Stimulated activated CD8-positive, alpha-beta memory T cell treated with anti-CD3 and anti-CD28 coated beads, Interleukin-2, amount 100 ng/mL, for 48 hours (primary cell): ENCODE results near the gene KRTAP10-5.
"Not testable (repeated sequence)": the region's sequence is repeated elsewhere in the genome, so short reads cannot be mapped to it uniquely, and the experiment has no call there.

ENCODE experiments used
- DNase-seq, 2 donors: peaks; one replicate each; pipeline ENCODE4 v3.0.0-alpha.2; 2020; ENCODE audit warnings: low read depth in 2 of 2

Gene KRTAP10-5

DNA sequence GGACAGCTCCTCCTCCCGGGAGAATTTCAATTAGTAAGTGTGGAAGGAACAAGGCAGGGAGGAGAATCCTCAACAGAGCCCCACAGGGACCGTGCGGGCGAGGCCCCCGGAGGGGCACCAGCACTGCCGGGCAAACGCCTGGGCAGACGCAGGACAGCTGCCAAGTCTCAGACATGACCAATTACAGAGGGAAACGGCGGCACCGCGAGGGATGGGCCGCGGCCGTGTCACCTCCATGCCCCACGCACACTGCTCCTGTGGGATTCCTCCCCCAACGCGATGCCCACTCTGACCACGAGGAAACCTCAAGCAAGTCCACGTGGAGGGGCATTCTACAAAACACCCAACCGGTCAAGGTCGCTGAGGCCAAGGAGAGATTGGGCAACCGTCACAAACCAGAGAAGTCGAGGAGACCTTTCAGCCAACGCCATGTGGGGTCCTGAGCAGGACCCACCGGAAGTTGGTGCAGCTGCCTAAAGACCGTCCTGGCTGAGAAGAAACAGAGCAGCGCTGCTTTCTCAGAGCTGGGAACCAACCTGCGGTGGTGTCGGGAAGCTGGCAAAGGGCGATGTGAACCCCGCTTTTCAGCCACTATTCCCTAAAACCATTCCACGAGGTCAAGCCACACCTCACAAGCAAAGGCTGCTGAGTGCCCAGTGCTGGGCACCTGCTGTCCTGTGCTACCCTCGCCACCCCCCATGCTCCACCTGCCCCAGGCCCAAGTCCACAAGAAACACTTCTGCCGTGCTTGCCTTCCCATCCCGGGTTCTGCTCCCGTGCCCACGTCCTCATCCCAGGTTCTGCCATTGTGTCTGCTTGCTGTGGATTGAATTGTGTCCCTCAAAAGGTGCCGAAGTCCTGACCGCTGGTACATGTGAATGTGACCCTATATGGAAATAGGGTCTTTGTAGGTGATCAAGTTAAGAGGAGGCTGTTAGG is 8.3 kb downstream of the KRTAP10-5 start:
- no peak for DNase-seq

DNA sequence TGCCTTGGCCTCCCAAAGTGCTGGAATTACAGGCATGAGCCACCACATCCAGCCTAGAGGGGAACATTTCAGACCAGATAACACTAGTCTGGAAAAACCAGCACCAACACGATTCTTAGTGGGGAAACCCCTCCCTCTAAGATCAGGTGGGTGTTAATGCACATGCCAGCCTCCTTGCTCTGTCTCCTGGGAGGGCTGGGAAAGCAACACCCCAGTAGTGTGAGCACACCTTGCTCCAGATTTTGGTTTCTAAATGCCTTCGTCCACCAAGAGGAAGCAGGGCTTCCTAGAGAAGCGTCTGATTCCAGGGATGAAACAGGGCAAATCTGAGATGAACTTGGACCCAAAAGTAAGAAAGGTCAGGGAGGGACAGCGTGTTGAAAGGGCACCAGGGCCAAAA is 9.1 kb downstream of the KRTAP10-5 start:
- DNase-seq: no peak

- no peak for DNase-seq
Observed at GRCh38 chr21:44569861-44570517, 10.4 kb downstream of the KRTAP10-5 start.

- DNase-seq: no peak
Observed at GRCh38 chr21:44568667-44569556, 11.5 kb downstream of the KRTAP10-5 start.

GRCh38 chr21:44568261-44568660 is 12.1 kb downstream of the KRTAP10-5 start:
- no peak for DNase-seq

DNA sequence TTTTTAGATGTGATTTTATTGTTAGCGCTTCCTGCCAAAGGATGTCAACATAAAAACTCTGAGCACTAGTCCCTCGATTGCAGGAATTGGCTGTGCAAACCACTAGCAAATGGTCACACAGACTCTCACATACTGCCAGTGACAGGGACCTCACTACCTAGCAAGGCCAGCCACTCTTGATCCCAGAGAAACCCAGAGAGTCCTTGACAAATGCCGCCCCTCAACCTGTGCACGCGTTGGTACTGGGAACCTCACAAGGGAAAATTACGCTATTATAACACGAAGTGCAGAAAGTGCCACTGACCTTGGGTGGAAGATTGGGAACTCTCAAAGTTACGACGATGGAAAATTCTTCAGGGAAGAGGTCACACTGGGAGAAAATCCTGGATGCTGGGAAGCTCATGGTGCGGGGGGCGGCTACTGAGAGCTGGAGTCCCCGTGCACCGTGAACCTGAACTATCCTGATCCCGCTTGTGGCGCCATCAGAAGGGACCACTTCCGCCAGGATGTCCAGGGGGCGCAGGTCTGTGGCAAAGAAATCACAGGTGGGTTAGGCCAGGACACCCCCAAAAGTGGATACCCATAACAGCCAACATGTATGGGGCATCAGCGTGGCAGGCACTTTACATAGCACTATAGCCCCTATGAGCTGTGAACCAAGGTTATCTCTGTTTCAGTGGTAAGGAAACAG is 12.8 kb downstream of the KRTAP10-5 start:
- DNase-seq: no peak

GRCh38 chr21:44566403-44566802 is 14.0 kb downstream of the KRTAP10-5 start:
- no peak for DNase-seq

DNA sequence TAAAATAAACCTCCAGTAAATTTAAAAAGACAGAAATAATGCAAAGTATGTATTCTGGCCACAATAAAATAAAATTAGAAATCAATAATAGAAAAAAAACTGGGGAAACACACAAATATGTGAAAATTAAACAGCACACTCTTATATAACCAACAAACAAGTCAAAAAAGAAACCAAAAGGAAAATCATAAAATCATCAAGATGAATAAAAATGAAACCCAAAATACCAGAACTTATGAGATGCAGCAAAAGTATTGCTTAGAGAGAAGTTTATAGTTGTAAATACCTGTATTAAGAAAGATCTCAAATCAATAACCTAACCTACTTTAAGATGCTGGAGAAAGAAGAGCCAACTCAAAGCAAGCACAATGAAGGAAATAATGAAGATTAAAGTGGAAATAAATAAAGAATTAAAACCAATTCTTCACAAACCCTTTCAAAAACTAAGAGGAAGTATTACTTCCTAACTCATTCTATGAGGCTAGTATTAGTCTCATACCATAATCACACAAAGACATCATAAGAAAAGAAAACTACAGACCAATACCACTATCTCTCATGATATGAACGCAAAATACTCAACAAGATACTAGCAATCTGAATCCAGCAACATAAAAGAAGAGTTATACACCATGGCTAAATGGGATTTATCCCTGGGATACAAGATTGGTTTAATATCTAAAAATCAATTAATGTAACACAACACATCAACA is 15.4 kb downstream of the KRTAP10-5 start:
- DNase-seq: no peak

DNA sequence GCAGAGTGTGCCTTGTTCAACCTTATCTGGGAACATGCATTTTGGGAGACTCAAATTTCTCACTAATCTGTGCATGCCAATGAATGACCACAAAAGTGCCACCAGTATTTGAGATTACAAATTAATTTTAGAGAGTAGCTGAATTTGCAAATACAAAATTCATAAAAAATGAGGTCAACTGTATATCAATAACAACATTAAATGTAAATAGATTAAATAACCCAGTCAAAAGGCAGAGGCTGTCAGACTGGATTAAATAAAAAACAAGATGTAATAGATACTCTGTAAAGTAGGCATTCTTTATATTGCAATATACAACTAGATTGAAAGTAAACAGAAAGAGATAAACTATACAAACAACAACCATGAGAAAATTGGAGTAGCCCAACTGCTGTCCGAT is 16.3 kb downstream of the KRTAP10-5 start:
- DNase-seq: no peak

- DNase-seq: no peak
Observed at GRCh38 chr21:44558695-44559094, 21.7 kb downstream of the KRTAP10-5 start, which contains the start of gene KRTAP10-3. TSS of gene KRTAP10-3 (minus strand) at chr21:44558795. CDS start at chr21:44558715, 80 bp downstream.

DNA sequence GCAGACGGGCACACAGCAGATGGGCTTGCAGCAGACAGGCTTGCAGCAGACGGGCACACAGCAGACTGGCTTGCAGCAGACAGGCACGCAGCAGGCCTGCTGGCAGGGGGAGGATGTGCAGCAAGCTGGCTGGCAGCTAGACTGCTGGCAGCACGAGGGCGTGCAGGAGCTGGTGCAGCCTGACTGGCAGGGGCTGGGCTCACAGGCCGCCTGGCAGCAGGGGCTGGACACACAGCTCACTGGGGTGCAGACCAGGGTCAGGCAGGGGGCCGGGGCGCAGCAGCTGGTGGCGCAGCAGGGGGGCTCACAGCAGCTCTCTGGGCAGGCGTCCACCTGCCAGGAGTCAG is 22.1 kb downstream of the KRTAP10-5 start:
- not testable (repeated sequence) for DNase-seq

- DNase-seq: no peak
Observed at GRCh38 chr21:44557491-44558328, 22.7 kb downstream of the KRTAP10-5 start.

DNA sequence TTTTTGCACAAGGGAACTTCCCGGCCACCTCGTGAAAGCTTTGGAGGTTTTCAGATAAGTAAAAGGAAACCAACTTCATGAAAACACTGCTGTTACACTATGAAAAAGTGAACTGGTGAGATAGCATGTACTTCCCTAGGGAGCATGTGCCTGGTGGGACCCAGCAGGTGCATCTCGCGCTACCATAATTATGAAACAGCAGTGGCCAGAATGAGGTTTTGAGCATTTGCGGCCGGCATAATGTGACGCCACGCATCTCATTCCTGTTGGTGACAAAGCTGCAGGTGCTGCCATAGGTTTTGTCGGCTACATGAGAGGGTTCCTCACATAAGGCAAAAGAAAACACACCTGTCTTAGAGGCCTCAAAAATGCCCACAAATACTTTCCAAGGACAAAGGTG is 23.5 kb downstream of the KRTAP10-5 start:
- DNase-seq: no peak

GRCh38 chr21:44555200-44555875 is 25.1 kb downstream of the KRTAP10-5 start:
- DNase-seq: no peak

DNA sequence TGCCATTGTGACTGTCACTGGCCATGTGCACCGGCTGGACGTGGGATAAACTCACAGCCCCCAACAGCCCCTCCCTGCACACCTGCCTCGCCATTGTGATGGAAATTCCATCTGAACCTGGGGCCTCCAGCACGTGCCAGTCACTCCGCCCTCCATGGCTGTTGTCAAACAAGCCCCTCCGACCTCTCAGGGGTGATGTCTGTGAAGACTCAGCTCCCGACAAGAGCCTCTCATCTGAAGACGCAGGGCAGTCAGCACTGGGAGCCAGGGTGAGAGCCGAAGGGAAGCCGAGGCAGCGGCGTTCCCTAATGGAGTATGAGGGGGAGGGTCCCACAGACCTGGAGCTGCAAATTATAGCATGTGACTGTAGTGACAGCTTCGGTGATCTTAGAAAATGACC is 27.7 kb downstream of the KRTAP10-5 start:
- DNase-seq: no peak

DNA sequence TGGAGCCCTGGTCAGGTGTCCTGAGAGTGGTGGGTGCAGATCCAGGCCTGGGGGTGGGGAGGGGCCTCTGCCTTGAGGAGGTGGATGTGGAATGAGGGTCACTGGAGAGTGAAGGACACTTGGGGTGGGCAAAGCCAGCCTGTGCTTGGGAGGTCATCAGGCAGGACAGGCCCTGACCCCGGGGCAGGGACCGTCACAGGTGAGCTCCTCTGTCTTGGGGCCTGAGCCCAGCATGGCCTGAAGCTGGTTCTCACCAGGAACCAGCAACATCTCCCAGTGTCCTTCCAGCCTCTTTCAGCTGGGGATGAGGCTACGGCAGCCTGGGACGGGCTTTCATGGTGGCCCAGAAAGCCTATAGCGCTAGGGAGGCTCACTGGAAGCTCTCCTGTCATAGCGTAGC is 28.3 kb downstream of the KRTAP10-5 start:
- DNase-seq: no peak

DNA sequence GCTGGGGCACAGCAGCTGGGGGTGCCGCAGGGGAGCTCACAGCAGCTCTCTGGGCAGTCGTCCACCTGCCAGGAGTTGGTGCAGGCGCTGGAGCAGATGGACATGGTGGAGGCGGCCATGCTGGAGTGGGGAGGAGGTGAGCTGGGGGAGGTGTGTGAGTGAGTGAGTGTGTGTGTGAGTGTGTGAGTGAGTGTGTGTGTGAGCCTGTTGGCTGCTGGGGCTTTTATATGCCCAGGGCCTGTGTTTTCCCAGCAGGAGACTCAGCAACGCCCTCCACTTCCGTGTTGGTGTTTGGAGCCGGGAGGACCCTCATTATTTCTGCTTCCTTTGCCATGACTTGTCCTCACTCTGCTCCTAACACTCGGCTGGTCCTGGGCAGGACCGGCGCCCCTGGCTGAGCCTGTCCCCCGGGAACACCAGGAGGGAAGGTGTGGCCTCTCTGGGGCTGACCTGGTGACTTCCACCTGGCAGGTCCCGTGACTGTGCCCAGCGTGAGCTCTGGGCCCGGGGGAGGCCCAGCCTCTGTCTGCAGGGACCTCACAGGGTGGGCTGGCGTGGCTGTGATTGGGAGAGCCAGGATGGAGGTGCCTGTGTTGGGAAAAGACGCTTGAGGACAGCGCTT is 29.0 kb downstream of the KRTAP10-5 start, which contains the start of gene KRTAP10-2:
TSS of gene KRTAP10-2 (minus strand) at position 166 of the 622 bp plus-strand sequence. CDS start at position 119, 47 bp downstream.
- DNase-seq: no peak

DNA sequence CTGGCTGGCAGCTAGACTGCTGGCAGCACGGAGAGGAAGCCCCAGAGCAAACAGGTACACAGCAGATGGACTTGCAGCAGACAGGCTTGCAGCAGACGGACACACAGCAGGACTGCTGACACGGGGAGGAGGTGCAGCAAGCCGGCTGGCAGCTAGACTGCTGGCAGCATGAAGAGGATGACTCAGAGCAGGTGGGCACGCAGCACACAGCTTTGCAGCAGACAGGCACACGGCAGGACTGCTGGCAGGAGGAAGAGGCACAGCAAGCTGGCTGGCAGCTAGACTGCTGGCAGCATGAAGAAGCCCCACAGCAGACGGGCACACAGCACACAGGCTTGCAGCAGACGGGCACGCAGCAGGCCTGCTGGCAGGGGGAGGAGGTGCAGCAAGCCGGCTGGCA is 29.6 kb downstream of the KRTAP10-5 start:
- DNase-seq: no peak

DNA sequence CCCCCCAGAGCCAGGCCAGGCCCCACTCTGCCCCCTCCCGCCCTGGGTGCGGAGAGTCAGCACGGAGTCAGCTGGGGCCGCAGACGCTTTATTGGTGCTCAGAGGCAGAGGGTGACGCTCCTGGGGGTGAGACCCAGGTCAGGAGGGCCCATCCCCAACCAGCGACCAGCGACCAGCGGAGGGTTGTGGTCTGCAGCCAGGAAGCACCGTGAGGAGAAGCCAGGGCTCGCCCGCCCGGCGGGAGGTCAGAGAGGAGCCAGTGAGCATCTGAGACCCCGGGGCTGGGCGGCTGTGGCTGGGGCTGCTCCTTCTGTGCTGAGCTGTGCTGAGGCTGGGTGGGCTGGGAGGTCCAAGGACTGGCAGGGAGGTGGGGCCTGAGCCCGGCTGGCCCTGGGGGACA is 30.1 kb downstream of the KRTAP10-5 start:
- DNase-seq: not testable (repeated sequence)
